Natural killer cell (primary cell): ENCODE results near the gene SHANK2. TPM values are rescaled to one million over a fixed set of nuclear protein-coding genes. Genes with fewer than 3 reads are reported as not detected.

Source experiments
- ATAC-seq, 3 donors: fragments of 150-1000 bp in 2 of 3; fragments of 200-7000 bp in 1 of 3; cut with Tn5 transposase; 1 replicate in 1 of 3; 2 replicates in 2 of 3; pipeline ENCODE4 v1.10.0; 2021; ENCODE audit warnings: mild to moderate bottlenecking in 2 of 3, moderate library complexity in 2 of 3
- DNase-seq, 2 donors: peaks; one replicate each; pipeline versions ENCODE4 v3.0.0 to v3.0.0-alpha.2; 2013 to 2021; ENCODE audit warnings: mixed read lengths in 1 of 2
- H3K27ac ChIP-seq: one replicate; pipeline ENCODE4 v1.5.1; 2013; ENCODE audit warnings: mild to moderate bottlenecking, low read length
- H3K27me3 ChIP-seq: one replicate; pipeline ENCODE4 v1.6.1; 2013; ENCODE audit warnings: low read length; ENCODE audit not compliant: control insufficient read depth, insufficient read depth
- H3K36me3 ChIP-seq: one replicate; pipeline ENCODE4 v1.6.1; 2013; ENCODE audit warnings: low read length; ENCODE audit not compliant: control insufficient read depth, insufficient read depth
- H3K4me1 ChIP-seq: one replicate; pipeline ENCODE4 v1.6.1; 2013; ENCODE audit warnings: low read length; ENCODE audit not compliant: control insufficient read depth, insufficient read depth
- H3K4me3 ChIP-seq: one replicate; pipeline ENCODE4 v1.5.1; 2013; ENCODE audit warnings: low read length
- H3K9me3 ChIP-seq: one replicate; pipeline ENCODE4 v1.6.1; 2013; ENCODE audit warnings: low read length; ENCODE audit not compliant: control insufficient read depth, insufficient read depth
- H3K27ac Mint-ChIP-seq, 2 donors: one replicate each; pipeline ENCODE4 v1.8.0; 2022; ENCODE audit warnings: mild to moderate bottlenecking in 2 of 2, mixed read lengths in 2 of 2, moderate library complexity in 1 of 2
- H3K27me3 Mint-ChIP-seq, 2 donors: one replicate each; pipeline ENCODE4 v1.8.0; 2022; ENCODE audit warnings: low read depth in 2 of 2, mixed read lengths in 2 of 2
- H3K36me3 Mint-ChIP-seq: one replicate; pipeline ENCODE4 v1.8.0; 2022; ENCODE audit warnings: mixed read lengths
- H3K4me1 Mint-ChIP-seq, 2 donors: one replicate each; pipeline ENCODE4 v1.8.0; 2022; ENCODE audit warnings: mixed read lengths in 2 of 2
- H3K4me3 Mint-ChIP-seq: one replicate; pipeline ENCODE4 v1.8.0; 2022; ENCODE audit warnings: mild to moderate bottlenecking, moderate library complexity, mixed read lengths
- H3K9me3 Mint-ChIP-seq, 2 donors: one replicate each; pipeline ENCODE4 v1.8.0; 2022; ENCODE audit warnings: mixed read lengths in 2 of 2
- WGBS: methylation state at CpG from one replicate; pipeline ENCODE4 v1.1.7; 2013; ENCODE audit warnings: missing lambda C conversion rate; ENCODE audit not compliant: insufficient coverage; 5-methylcytosine and 5-hydroxymethylcytosine counted together
- intact Hi-C: fragments of 100-400 bp; cut with micrococcal nuclease; formaldehyde crosslinking; loops from one replicate; pipeline ENCODE4 v1.14.2; 2022
- total RNA-seq, 4 donors: library from RNA; stranded (reverse); fragments of 120-200 nt in 1 of 4; gene quantifications; one replicate each; pipeline versions ENCODE4 v1.2.3 to v1.2.4, GENCODE V29; 2013 to 2022
- TF ChIP-seq, protein P1 (sequence below): fragments of 200-600 bp; IDR thresholded peaks from one replicate; pipeline ENCODE4 v1.8.0; 2022; ENCODE audit warnings: antibody characterized with exemption

The SHANK2 gene
- total RNA-seq, 3 donors from 2014 or later (not counting 1 experiment from before 2014, with no cell fraction given): 4.9 TPM; not detected in 2

DNA sequence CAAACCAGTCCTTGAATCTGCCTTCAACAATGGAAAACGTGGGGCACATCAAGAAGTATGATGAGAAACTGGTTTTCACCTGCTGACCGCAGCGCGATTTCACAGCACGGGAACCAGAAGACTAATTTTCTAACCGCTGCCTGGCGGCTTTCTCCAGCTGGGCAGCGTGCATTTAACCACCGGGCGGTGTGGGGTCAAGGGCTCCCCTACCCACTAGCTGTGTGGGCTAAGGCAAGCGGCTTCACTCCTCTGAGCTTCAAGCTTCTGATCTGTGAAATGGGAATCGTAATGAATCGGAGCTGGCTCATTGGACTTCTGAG is 4.2 kb downstream of the SHANK2 start:
- peaks cover 19% of the 10 kb centered on the region for H3K27me3 ChIP-seq
- peaks cover 29 to 30% of the 10 kb centered on the region in 2 donors for H3K27me3 Mint-ChIP-seq
- no peak for ATAC-seq

DNA sequence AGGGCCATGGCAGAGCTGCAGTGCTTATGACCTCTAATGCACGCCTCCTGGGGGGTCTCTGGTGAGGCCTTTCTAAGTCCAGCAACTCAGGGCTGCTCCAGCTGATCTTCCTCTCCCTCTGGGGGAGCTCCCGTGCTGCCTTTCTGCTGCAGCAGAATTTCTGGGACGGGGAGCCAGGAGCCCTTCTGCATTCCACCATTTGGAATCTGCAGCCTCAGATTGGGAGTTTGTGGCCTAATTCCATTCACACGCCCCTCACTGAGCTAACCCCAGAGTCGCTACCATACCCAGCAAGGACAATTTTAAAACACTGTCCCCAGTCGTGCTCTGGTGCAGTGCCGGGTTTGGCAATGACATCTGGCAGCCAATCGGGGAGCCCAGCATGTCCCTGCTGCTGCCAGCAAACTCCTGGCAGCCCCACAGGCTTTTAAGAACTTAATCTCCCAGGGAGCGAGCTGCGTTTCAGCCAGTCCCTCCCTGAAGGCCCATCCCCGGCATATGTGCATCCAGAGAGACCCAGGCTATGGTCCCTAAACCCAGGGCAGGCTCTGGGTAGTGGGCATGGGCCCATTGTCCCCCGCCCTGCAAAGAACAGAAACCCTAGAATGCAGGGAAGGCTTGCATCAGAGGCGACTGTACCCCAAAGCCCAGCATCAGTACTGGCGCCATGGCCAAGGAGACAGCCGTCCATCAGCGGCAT is 4.7 kb downstream of the SHANK2 start:
- TF ChIP-seq, protein P1, sequence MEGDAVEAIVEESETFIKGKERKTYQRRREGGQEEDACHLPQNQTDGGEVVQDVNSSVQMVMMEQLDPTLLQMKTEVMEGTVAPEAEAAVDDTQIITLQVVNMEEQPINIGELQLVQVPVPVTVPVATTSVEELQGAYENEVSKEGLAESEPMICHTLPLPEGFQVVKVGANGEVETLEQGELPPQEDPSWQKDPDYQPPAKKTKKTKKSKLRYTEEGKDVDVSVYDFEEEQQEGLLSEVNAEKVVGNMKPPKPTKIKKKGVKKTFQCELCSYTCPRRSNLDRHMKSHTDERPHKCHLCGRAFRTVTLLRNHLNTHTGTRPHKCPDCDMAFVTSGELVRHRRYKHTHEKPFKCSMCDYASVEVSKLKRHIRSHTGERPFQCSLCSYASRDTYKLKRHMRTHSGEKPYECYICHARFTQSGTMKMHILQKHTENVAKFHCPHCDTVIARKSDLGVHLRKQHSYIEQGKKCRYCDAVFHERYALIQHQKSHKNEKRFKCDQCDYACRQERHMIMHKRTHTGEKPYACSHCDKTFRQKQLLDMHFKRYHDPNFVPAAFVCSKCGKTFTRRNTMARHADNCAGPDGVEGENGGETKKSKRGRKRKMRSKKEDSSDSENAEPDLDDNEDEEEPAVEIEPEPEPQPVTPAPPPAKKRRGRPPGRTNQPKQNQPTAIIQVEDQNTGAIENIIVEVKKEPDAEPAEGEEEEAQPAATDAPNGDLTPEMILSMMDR: no peak
- intact Hi-C loops: no loop called here
- DNase-seq (no peak), ATAC-seq (no peak)
- peaks cover 32 to 33% of the 10 kb centered on the region in 2 donors for H3K27me3 Mint-ChIP-seq
- 61% methylated on average over 16 of the region's 16 CpGs for WGBS
- no peaks in the 10 kb centered on the region for H3K36me3 Mint-ChIP-seq
- Histone ChIP-seq H3K9me3 (no peaks in the 10 kb centered on the region), H3K4me3 (no peak overlapping the region), H3K4me1 (no peaks in the 10 kb centered on the region), H3K27ac (no peak overlapping the region), H3K36me3 (no peaks in the 10 kb centered on the region), H3K27me3 (peaks cover 17% of the 10 kb centered on the region)
- H3K27ac Mint-ChIP-seq: no peak overlapping the region
- H3K4me3 Mint-ChIP-seq: no peak overlapping the region
- H3K9me3 Mint-ChIP-seq: no peaks in the 10 kb centered on the region
- H3K4me1 Mint-ChIP-seq: no peaks in the 10 kb centered on the region

More for the DNA sequence above, 4.2 kb downstream of the SHANK2 start:
- intact Hi-C loops: no loop called here
- WGBS: 86% methylated on average over 13 of the region's 13 CpGs
- no peak overlapping the region for H3K4me3 ChIP-seq
- H3K4me1 ChIP-seq: no peaks in the 10 kb centered on the region
- Mint-ChIP-seq H3K4me3 (no peak overlapping the region), H3K27ac (no peak overlapping the region), H3K36me3 (no peaks in the 10 kb centered on the region), H3K4me1 (no peaks in the 10 kb centered on the region), H3K9me3 (no peaks in the 10 kb centered on the region)
- H3K27ac ChIP-seq: no peak overlapping the region
- no peaks in the 10 kb centered on the region for H3K9me3 ChIP-seq
- DNase-seq: no peak
- H3K36me3 ChIP-seq: no peaks in the 10 kb centered on the region
- TF ChIP-seq, protein P1: no peak

DNA sequence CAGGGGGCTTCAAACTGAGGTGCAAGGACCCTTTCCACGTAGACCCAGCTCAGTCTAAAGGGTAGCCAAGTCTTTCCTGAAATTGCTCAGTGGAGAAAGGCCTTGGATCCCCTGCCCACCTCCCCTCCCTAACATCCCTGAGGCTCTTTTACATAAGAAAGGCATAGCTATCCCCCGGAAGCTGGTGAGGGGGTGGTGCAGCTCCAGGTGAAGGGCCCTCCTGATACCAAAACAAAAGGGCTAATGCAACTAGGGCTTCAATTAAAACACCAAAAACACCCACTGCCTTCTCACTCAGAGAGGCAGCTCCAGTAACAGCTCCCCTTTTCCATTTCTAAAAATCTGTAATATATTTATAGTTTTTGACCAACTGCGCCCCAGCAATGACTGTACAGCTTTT is 5.8 kb downstream of the SHANK2 start:
- H3K27ac Mint-ChIP-seq: no peak overlapping the region
- no peak for DNase-seq
- 26% methylated on average over 2 of the region's 3 CpGs for WGBS
- Histone ChIP-seq H3K36me3 (no peaks in the 10 kb centered on the region), H3K9me3 (no peaks in the 10 kb centered on the region), H3K4me1 (no peaks in the 10 kb centered on the region), H3K27ac (no peak overlapping the region), H3K4me3 (no peak overlapping the region), H3K27me3 (peaks cover 14% of the 10 kb centered on the region)
- H3K36me3 Mint-ChIP-seq: no peaks in the 10 kb centered on the region
- H3K27me3 Mint-ChIP-seq: peaks cover 34 to 39% of the 10 kb centered on the region in 2 donors
- no peak for ATAC-seq
- H3K4me1 Mint-ChIP-seq: no peaks in the 10 kb centered on the region
- intact Hi-C loops: no loop called here
- no peaks in the 10 kb centered on the region for H3K9me3 Mint-ChIP-seq
- TF ChIP-seq, protein P1: no peak
- H3K4me3 Mint-ChIP-seq: no peak overlapping the region
